PC-9 (cell line): ENCODE measurements around the gene SFT2D1. TPM values are rescaled to one million over a fixed set of nuclear protein-coding genes. Genes with fewer than 3 reads are reported as not detected.

Experiments
- BruUV-seq: library from RNA; stranded (reverse); fragments of 400-500 nt; replicated peaks from 2 replicates; lab custom pipeline; 2021; lab: Mats Ljungman, UMichigan
- CTCF ChIA-PET: fragments of 300-600 bp; sonication (Branson Sonifier 250); formaldehyde crosslinking; loops from one replicate; lab custom pipeline; 2022; ENCODE audit warnings: antibody characterized with exemption; lab: Charles Lee
- POLR2A ChIA-PET: fragments of 300-600 bp; sonication (Branson Sonifier 250); formaldehyde crosslinking; loops from one replicate; lab custom pipeline; 2022; ENCODE audit warnings: antibody characterized with exemption; ENCODE audit not compliant: unreplicated experiment; lab: Charles Lee
- DNase-seq, 2 experiments: peaks; one replicate each; pipeline versions ENCODE4 v3.0.0 to v3.0.0-alpha.2; 2015 to 2022; ENCODE audit warnings: mixed read lengths in 1 of 2
- H2AFZ ChIP-seq: fragments of 200-600 bp; sonication (generic); 2 replicates; pipeline ENCODE4 v1.8.1; 2017; ENCODE audit warnings: antibody characterized with exemption
- H3F3A ChIP-seq: fragments of 200-600 bp; sonication (generic); 2 replicates; pipeline ENCODE4 v1.8.1; 2017; ENCODE audit warnings: antibody characterized with exemption, mild to moderate bottlenecking, low read depth; ENCODE audit not compliant: insufficient read depth
- H3K27ac ChIP-seq: fragments of 200-600 bp; sonication (generic); 2 replicates; pipeline ENCODE4 v1.6.1; 2016; ENCODE audit warnings: mixed run types
- H3K27me3 ChIP-seq: fragments of 200-600 bp; sonication (generic); 2 replicates; pipeline ENCODE4 v1.6.1; 2016; ENCODE audit warnings: low read depth, mixed run types; ENCODE audit not compliant: insufficient read depth
- H3K36me3 ChIP-seq: fragments of 200-600 bp; sonication (generic); 2 replicates; pipeline ENCODE4 v1.6.1; 2016; ENCODE audit warnings: low read depth, mixed run types
- H3K4me1 ChIP-seq: fragments of 200-600 bp; sonication (generic); replicated peaks from 2 replicates; pipeline ENCODE4 v1.6.1; 2016; ENCODE audit warnings: mixed run types; ENCODE audit not compliant: insufficient read depth
- H3K4me2 ChIP-seq: fragments of 200-600 bp; sonication (generic); 2 replicates; pipeline ENCODE4 v1.6.1; 2017; ENCODE audit warnings: mixed run types
- H3K4me3 ChIP-seq: fragments of 200-600 bp; sonication (generic); 2 replicates; pipeline ENCODE4 v1.6.1; 2016; ENCODE audit warnings: mixed run types
- H3K79me2 ChIP-seq: fragments of 200-600 bp; sonication (generic); 2 replicates; pipeline ENCODE4 v1.6.1; 2017; ENCODE audit warnings: low read depth, mixed run types
- H3K9me2 ChIP-seq: fragments of 200-600 bp; sonication (generic); 2 replicates; pipeline ENCODE4 v1.8.1; 2017; ENCODE audit warnings: mild to moderate bottlenecking; ENCODE audit not compliant: insufficient read depth
- H3K9me3 ChIP-seq: fragments of 200-600 bp; sonication (generic); 2 replicates; pipeline ENCODE4 v1.8.1; 2016; ENCODE audit warnings: low read depth; ENCODE audit not compliant: insufficient read depth
- H4K20me1 ChIP-seq: fragments of 200-600 bp; sonication (generic); 2 replicates; pipeline ENCODE4 v1.8.1; 2017; ENCODE audit not compliant: insufficient read depth
- CTCF ChIP-seq: fragments of 200-600 bp; sonication (generic); conservative IDR thresholded peaks from 2 replicates; pipeline ENCODE4 v1.6.1; 2017; ENCODE audit warnings: mixed run types, antibody characterized with exemption, mild to moderate bottlenecking, moderate library complexity
- EZH2 ChIP-seq: fragments of 200-600 bp; sonication (generic); IDR thresholded peaks from 2 replicates; pipeline ENCODE4 v1.8.0; 2017; ENCODE audit warnings: antibody characterized with exemption, low read depth
- intact Hi-C: fragments of 100-400 bp; cut with micrococcal nuclease; formaldehyde crosslinking; loops from one replicate; pipeline ENCODE4 v1.10.0; 2022; ENCODE audit not compliant: unreplicated experiment
- total RNA-seq: library from RNA; stranded (reverse); gene quantifications from 2 replicates; pipeline ENCODE4 v1.2.3, GENCODE V29; 2021

SFT2D1 gene
- total RNA-seq, 1 experiment from 2014 or later, result 39.9 TPM

GRCh38 chr6:166318649-166319600 is 23.4 kb downstream of the SFT2D1 start:
- no peak for DNase-seq
- Histone ChIP-seq H3K4me1 (no peaks in the 10 kb centered on the region), H2AFZ (no peak overlapping the region), H3K36me3 (no peaks in the 10 kb centered on the region), H3K4me3 (no peak overlapping the region), H4K20me1 (no peaks in the 10 kb centered on the region), H3K9me2 (no peaks in the 10 kb centered on the region), H3K9me3 (no peaks in the 10 kb centered on the region), H3K4me2 (no peak overlapping the region), H3K27me3 (no peaks in the 10 kb centered on the region), H3K27ac (no peak overlapping the region), H3K79me2 (no peaks in the 10 kb centered on the region), H3F3A (peaks cover 8% of the 10 kb centered on the region; the same call in 1 of the 2 replicates)
- no TSS peak for BruUV-seq
- TF ChIP-seq CTCF (no peak), EZH2 (no peak)
- ChIA-PET CTCF (no interaction called here), POLR2A (interaction anchor here (0.7 kb wide), 1 partner anchor 45 kb away, joined by 3 read pairs; no protein-coding TSS in a partner anchor)
- intact Hi-C loops, result no loop called here

GRCh38 chr6:166318227-166318626 is 24.1 kb downstream of the SFT2D1 start:
- H4K20me1 ChIP-seq, result no peaks in the 10 kb centered on the region
- H3K27ac ChIP-seq, result no peak overlapping the region
- no peak overlapping the region for H3K4me2 ChIP-seq
- intact Hi-C loops, result no loop called here
- no peaks in the 10 kb centered on the region for H3K27me3 ChIP-seq
- no peaks in the 10 kb centered on the region for H3K9me3 ChIP-seq
- ChIA-PET POLR2A (no interaction called here), CTCF (no interaction called here)
- no peaks in the 10 kb centered on the region for H3K4me1 ChIP-seq
- H3K4me3 ChIP-seq, result no peak overlapping the region
- H3F3A ChIP-seq, result peaks cover 5% of the 10 kb centered on the region; the same call in 1 of the 2 replicates
- no peaks in the 10 kb centered on the region for H3K36me3 ChIP-seq
- BruUV-seq, result no TSS peak
- no peaks in the 10 kb centered on the region for H3K79me2 ChIP-seq
- H2AFZ ChIP-seq, result no peak overlapping the region
- TF ChIP-seq EZH2 (no peak), CTCF (no peak)
- no peak for DNase-seq
- no peaks in the 10 kb centered on the region for H3K9me2 ChIP-seq

- no peaks in the 10 kb centered on the region for H3K4me1 ChIP-seq
- intact Hi-C loops, result no loop called here
- H2AFZ ChIP-seq, result no peak overlapping the region
- H4K20me1 ChIP-seq, result no peaks in the 10 kb centered on the region
- no peaks in the 10 kb centered on the region for H3K27me3 ChIP-seq
- H3F3A ChIP-seq, result peaks cover 4% of the 10 kb centered on the region; the same call in 1 of the 2 replicates
- no TSS peak for BruUV-seq
- no peaks in the 10 kb centered on the region for H3K79me2 ChIP-seq
- H3K9me2 ChIP-seq, result no peaks in the 10 kb centered on the region
- no peak overlapping the region for H3K4me2 ChIP-seq
- H3K27ac ChIP-seq, result no peak overlapping the region
- TF ChIP-seq CTCF, result no peak
- DNase-seq, result no peak
- ChIA-PET POLR2A (no interaction called here), CTCF (no interaction called here)
- H3K36me3 ChIP-seq, result no peaks in the 10 kb centered on the region
- no peak overlapping the region for H3K4me3 ChIP-seq
- no peaks in the 10 kb centered on the region for H3K9me3 ChIP-seq
These were observed 24.8 kb downstream of the SFT2D1 start for GRCh38 chr6:166317261-166318212.
